Subcutaneous adipose tissue (tissue), 4 donors: Measurements from ENCODE around the gene IGSF21. TPM values are rescaled to one million over a fixed set of nuclear protein-coding genes. Genes with fewer than 3 reads are reported as not detected.

Source experiments
- CTCF ChIP-seq: fragments of 450-650 bp; IDR thresholded peaks from one replicate; pipeline ENCODE4 v1.5.1; 2016; ENCODE audit warnings: low read depth, mild to moderate bottlenecking, control low read depth, antibody characterized with exemption, moderate library complexity
- total RNA-seq, 4 donors: library from RNA; depleted of rRNA; stranded (reverse); fragments of >200 nt; gene quantifications; one replicate each; pipeline ENCODE4 v1.1.0, GENCODE V29; 2016

Gene IGSF21
- total RNA-seq, 4 donors from 2014 or later, result 0.98 to 12.6 (median 4.4) TPM; not detected in 1

- TF ChIP-seq CTCF, result no peak
Observed at GRCh38 chr1:18384059-18384458, 276.5 kb downstream of the IGSF21 start.

GRCh38 chr1:18384471-18384870 lies 276.9 kb downstream of the IGSF21 start:
- TF ChIP-seq CTCF, result no peak

- no peak for TF ChIP-seq CTCF
Observed at GRCh38 chr1:18385239-18385790, 277.7 kb downstream of the IGSF21 start.

GRCh38 chr1:18386591-18386990 lies 279.0 kb downstream of the IGSF21 start:
- no peak for TF ChIP-seq CTCF

- TF ChIP-seq CTCF, result no peak
Observed at GRCh38 chr1:18387307-18387706, 279.7 kb downstream of the IGSF21 start.

GRCh38 chr1:18390953-18391352 lies 283.4 kb downstream of the IGSF21 start:
- TF ChIP-seq CTCF, result no peak

GRCh38 chr1:18394563-18395156 lies 287.1 kb downstream of the IGSF21 start:
- TF ChIP-seq CTCF, result no peak
